Activated CD4-positive, alpha-beta T cell treated with anti-CD3 and anti-CD28 coated beads for 4 hours (primary cell): ENCODE results near the gene PKIB.

Source experiments
- DNase-seq, 2 donors: peaks; one replicate each; pipeline ENCODE4 v3.0.0-alpha.2; 2020

PKIB gene

DNA sequence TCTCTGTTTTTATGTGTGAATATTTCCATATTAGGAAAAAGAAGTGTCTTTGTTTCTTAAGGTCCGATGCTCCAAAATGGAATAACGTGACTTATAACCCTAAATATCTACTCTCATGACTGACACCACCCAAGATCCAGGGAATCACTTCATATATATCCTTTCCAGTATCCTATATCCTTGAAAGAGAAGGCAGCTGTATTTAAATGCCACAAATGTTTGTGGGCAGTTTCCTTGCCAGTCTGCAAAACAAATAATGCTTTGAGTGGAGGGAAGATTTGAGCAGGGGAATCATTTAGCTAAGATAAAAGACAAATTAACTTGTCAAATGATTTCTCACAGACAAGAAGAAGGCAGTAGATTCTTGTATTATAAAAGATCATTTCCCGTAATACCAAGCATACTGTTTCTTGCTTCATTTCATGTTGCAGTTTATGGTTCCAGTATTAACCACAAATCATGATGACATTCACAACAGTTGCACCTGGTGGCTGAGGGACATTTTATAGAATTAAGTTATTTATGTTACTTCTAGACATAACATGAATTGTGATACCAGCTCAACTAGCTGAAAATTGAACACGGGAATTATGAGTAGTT is 139.3 kb downstream of the PKIB start:
- DNase-seq: no peak

DNA sequence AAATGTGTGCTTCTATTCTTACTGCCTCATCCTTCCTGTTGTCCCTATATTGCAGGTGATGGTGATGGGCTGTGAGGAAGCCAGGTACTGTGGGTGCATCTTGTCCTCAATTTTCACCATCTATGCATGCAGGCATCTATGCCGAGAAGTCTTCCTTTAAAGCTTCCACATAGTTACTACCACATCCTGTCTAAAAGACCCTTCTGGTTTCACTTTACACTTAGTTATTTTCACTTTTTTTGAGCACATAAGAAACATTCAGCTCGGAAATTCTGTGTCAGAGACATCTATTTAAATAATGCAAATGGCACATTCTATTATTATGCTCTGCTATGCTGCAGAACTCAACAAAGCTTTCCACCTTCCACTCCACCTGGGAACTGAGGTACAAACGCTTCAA is 141.1 kb downstream of the PKIB start:
- DNase-seq: no peak

DNA sequence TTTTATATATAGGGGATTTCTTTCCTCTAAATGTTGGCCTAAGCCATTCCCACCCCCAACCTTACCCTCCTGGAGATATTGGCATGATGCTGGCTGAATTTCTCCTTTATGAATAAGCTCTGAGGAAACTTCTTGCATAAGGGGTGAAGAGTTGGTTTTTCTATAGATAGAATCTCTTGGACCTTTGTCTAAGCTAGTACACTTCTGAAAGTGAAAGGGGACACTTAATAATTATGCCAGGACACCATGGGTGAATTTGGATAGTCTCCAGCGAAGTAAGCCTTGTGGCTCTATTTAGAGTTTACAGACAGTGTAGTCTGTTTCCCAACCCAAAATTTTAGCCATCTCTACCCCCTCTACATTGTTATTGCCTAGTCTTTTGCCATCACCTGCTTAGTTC is 142.3 kb downstream of the PKIB start:
- no peak for DNase-seq

DNA sequence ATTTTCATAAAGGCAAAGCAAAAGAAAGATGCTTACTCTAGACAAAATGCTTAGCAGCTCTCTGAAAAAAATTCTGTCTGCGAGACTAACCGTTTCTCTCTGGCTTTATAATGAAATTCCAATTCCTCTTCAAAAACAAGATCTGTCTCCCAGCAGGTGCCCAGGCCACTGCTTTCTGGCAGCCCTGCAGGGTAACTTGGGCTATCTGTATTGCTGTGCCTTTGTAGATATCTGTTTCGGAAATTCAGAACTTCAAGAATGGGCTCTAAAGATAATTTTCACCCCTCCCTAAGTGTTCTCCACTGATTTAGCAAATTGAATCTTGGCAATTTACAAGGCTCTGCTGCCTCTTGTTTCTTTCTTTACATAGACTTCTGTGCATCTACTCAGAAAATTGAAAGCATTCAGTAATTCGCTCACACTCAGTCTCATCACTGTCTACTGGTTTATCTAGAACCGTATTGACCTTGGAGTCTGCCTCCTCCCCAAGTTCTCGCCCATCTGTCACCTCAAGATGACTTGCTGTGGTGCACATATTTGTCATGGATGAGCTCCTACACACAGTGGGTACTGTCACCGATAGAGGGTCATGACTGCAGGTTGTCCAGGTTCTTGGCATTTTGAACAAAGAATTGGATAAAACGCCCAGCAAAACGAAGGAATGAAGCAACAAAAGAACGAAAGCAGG is 142.9 kb downstream of the PKIB start:
- DNase-seq: no peak

DNA sequence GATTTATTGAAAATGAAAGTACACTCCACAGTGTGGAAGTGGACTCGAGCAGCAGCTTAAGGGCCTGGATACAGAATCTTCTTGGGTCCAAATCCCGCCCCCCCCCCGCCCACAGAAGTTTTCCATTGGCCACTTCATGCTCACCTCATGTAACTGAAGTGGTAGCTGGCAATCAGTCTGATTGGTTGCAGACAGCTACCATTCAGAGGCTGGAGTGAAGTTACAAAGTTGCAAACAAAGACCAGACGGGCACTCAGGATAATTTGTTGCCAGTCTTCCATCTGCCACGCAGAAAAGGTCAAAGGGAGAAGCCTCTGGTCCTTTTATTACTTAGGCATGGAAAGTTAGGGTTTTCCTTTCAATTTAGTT is 143.5 kb downstream of the PKIB start:
- DNase-seq: no peak

DNA sequence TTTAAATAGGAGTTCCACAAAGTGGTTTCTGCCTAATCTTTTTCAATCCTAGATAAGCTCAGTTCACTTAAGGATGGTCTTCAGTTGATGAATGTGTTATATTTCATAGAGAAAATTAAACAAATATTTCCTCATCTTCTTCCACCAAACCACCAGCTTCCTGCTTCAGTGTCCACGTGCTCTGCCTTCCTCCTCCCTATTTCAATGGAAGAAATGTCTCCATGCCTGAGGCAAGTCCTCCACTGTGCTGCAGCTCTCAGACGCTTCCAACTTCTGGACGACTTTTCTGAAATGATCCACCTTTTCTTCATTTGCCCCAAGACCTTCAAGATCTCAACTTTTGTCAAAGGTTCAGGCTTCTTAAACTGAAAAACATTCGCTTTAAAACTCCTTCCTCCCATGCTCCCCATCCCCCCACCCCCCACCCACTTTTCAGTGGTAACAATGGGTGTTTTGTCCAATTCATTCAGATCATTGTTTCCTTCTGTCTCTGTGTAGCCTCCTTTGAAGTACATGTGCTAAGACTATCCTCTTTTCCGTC is 144.1 kb downstream of the PKIB start:
- DNase-seq: no peak

DNA sequence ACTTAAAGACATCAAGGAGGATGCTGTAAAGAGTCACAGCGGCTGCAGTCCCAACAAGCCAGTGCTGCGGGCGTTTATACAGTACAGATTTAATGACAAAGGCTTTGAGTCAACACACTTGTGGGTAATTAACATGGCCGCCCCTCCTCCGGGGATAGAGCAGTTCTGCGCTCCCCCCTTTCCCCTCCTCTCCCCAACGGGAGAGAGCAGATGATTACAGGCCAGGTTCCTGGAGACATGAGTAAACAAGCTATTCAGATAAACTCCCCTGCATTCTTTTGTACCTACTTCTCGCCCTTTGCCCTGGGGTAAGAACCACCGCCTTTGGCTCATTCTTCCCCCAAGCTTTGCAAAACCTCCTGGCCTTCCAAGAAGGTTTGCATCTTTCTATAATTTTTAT is 145.7 kb downstream of the PKIB start:
- no peak for DNase-seq

DNA sequence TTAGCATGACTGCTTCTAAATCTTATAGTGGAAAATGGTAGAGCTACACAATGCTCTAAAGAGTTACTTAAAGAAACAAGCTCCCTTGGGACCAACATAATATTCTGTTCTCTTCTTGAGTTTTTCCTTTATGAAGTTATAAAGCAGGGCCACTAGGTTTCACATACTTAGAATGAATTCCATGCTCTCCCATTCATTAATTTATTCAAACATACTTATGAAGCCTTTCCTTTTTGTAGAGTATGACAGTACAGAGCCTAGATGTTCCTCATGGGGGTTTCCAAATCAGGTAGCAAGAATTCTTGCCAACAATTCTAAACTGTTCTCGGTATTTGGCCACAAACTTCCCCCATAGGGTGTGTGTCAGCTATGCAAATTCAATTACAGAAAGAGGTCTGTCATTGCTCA is 148.7 kb downstream of the PKIB start:
- DNase-seq: no peak

DNA sequence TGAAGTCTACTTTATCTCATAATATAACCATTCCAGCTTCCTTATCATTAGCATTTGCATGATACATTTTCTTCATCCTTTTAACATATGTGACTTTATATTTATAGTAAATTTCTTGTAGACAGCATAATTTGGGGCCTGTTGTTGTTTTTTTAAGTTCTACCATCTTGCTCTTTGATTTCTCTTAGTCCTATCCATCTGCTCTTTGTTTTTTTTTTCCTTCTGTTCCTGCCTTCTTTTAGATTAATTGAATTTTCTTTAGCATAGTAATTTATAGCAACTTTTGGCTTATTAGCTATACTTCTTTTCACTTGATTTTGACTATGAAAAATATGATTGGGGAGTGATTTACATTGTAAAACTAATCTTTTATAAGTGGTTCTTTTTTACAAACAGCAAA is 150.1 kb downstream of the PKIB start:
- no peak for DNase-seq

DNA sequence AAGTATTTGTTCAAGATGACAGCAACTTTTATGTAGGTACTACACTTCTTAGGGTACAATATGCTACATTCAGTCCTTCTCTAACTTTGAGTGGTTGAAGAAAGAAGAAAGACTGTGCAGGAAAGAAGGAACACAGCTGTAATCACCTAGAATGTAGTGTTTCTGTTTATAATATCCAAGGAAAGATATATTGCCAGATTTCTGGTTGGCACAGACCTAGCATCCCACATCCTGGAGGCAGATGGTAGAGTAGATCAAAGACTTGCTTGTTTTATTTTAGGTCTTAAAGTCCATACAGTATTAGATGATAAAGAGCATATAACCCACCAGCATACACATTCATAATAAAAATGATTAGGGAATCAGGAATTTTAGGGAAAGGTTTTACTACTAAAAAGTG is 156.1 kb downstream of the PKIB start:
- no peak for DNase-seq

DNA sequence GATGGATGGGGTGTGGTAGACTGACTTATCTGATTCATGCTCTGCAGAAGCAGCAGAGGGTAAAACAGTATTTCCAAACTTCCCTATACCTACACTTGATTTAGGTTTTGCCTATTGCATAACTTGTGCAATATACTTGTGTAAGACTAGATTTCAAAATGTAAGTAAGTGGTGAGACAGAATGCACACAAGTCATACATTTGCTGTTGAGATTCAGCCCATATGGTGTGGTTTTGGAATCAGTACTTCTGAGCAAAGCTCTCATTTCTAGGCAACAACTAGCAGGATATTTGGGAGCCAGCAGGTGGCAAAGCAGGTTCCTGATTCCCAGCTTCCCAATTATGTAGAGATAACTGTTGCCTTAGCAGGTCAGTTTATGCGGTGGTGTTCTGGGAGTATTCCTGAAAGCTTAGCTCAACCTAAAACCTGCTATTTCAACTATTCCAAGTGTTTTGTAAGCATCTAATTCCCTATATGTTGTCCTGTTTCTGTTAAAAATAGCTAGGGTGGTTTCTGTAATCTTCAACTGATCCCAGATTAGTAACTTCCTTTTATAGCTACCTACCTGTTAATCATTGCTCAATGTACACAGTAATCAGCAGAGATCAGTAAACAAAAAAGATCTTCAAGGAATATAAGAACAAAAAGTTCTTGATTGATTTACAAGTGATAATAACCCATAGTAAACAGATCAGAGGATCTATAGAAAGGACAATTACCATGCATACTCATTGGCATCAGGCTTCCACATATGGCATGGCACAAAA is 160.8 kb downstream of the PKIB start:
- DNase-seq: no peak

DNA sequence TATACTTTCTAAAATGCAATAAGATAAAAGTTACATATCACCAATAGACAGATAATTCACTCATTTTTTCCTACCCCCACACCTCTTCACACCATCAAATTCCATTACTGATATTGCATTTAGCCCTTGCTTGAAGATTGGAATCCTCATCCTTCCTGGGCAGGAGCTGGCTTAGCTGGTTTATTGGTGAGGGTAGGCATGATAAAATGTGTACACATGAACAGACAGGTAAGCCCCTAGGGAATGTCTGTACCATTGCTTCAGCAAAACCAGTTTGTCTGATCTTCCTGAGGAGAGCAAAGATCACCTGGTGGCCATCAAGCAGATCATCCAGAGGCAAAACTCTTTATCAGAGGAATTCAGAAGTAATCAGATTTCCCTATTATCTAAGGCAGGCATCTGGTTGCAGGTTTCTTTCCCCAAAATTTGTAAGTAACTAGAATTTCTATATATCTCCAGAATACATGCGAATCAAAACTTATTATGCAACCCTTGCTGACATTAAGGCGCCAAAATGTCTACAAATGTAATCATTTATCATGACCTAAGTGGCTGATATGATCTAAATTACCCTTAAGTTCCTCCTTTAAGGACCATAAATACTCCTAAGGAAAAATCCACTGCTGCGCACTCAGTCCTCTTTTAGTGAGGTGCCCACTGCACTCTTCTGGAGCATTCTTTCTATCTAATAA is 162.7 kb downstream of the PKIB start:
- no peak for DNase-seq
